OCI-LY7 (cell line): ENCODE measurements around the gene HAPLN2. TPM values are rescaled to one million over a fixed set of nuclear protein-coding genes. Genes with fewer than 3 reads are reported as not detected.

ENCODE experiments used
- BruUV-seq: library from RNA; stranded (reverse); fragments of 400-500 nt; replicated peaks from 2 replicates; lab custom pipeline; 2021; lab: Mats Ljungman, UMichigan
- CTCF ChIA-PET: fragments of 300-600 bp; sonication (Branson Sonifier 250); formaldehyde crosslinking; loops from one replicate; lab custom pipeline; 2022; ENCODE audit warnings: antibody characterized with exemption; ENCODE audit not compliant: unreplicated experiment; lab: Charles Lee
- POLR2A ChIA-PET: fragments of 300-600 bp; sonication (Branson Sonifier 250); formaldehyde crosslinking; loops from one replicate; lab custom pipeline; 2022; ENCODE audit warnings: antibody characterized with exemption; lab: Charles Lee
- DNase-seq: peaks from one replicate; pipeline ENCODE4 v3.0.0-alpha.2; 2015; ENCODE audit warnings: low spot score
- H2AFZ ChIP-seq: fragments of 200-600 bp; sonication (generic), shearing (Covaris generic); 2 replicates; pipeline ENCODE4 v1.6.1; 2014; ENCODE audit warnings: mild to moderate bottlenecking, antibody characterized with exemption, low read length, moderate library complexity
- H3K27ac ChIP-seq: fragments of 200-600 bp; sonication (generic); 2 replicates; pipeline ENCODE4 v1.5.1; 2014; ENCODE audit warnings: mixed run types, low read depth, mild to moderate bottlenecking, moderate library complexity, low read length, inconsistent platforms; ENCODE audit not compliant: poor library complexity, severe bottlenecking
- H3K36me3 ChIP-seq: fragments of 200-600 bp; sonication (generic); 2 replicates; pipeline ENCODE4 v1.6.1; 2014; ENCODE audit warnings: mild to moderate bottlenecking, antibody characterized with exemption, low read length, moderate library complexity, mixed read lengths; ENCODE audit not compliant: insufficient read depth
- H3K4me1 ChIP-seq: fragments of 200-600 bp; sonication (generic); 2 replicates; pipeline ENCODE4 v1.5.1; 2014; ENCODE audit warnings: mild to moderate bottlenecking, low read length; ENCODE audit not compliant: insufficient read depth, poor library complexity, severe bottlenecking
- H3K4me2 ChIP-seq: fragments of 200-600 bp; sonication (generic); 2 replicates; pipeline ENCODE4 v1.6.1; 2014; ENCODE audit warnings: mild to moderate bottlenecking, low read length
- H3K4me3 ChIP-seq: fragments of 200-600 bp; sonication (generic); 2 replicates; pipeline ENCODE4 v1.5.1; 2014; ENCODE audit warnings: mild to moderate bottlenecking, low read depth, low read length; ENCODE audit not compliant: poor library complexity, severe bottlenecking
- H3K79me2 ChIP-seq: fragments of 200-600 bp; sonication (generic); 2 replicates; pipeline ENCODE4 v1.6.1; 2016; ENCODE audit warnings: low read depth, mild to moderate bottlenecking, low read length, moderate library complexity, mixed read lengths; ENCODE audit not compliant: insufficient read depth
- H3K9me2 ChIP-seq: fragments of 200-600 bp; sonication (generic); 2 replicates; pipeline ENCODE4 v1.6.1; 2016; ENCODE audit warnings: mild to moderate bottlenecking, low read length, mixed read lengths; ENCODE audit not compliant: insufficient read depth
- H3K9me3 ChIP-seq: fragments of 200-600 bp; sonication (generic); 2 replicates; pipeline ENCODE4 v1.6.1; 2014; ENCODE audit warnings: mild to moderate bottlenecking, mixed run types, low read length, mixed read lengths
- H4K20me1 ChIP-seq: fragments of 200-600 bp; sonication (generic); 2 replicates; pipeline ENCODE4 v1.6.1; 2014; ENCODE audit warnings: mild to moderate bottlenecking, antibody characterized with exemption, low read length, moderate library complexity, mixed read lengths; ENCODE audit not compliant: insufficient read depth
- EZH2phosphoT487 ChIP-seq: fragments of 200-600 bp; sonication (generic); IDR thresholded peaks from 2 replicates; pipeline ENCODE4 v1.6.1; 2018; ENCODE audit warnings: low read depth, borderline replicate concordance, mild to moderate bottlenecking, mixed run types, antibody characterized with exemption, low read length, moderate library complexity, mixed read lengths
- intact Hi-C: fragments of 100-400 bp; cut with micrococcal nuclease; formaldehyde crosslinking; loops from one replicate; pipeline ENCODE4 v1.10.0; 2022; ENCODE audit not compliant: unreplicated experiment
- total RNA-seq, 2 experiments: library from RNA; depleted of rRNA in 1 of 2; stranded (reverse); fragments of >200 nt in 1 of 2; shearing (Covaris generic) in 1 of 2; gene quantifications; 2 replicates each; pipeline ENCODE4 v1.2.3, GENCODE V29; 2014 to 2022
- TF ChIP-seq, protein P1 (sequence below): fragments of 200-600 bp; sonication (generic); conservative IDR thresholded peaks from 2 replicates; pipeline ENCODE4 v1.5.1; 2014; ENCODE audit warnings: mild to moderate bottlenecking, antibody characterized with exemption, low read length, moderate library complexity, mixed read lengths

HAPLN2 gene
- total RNA-seq, 2 experiments from 2014 or later = 0.41 to 1.1 TPM

DNA sequence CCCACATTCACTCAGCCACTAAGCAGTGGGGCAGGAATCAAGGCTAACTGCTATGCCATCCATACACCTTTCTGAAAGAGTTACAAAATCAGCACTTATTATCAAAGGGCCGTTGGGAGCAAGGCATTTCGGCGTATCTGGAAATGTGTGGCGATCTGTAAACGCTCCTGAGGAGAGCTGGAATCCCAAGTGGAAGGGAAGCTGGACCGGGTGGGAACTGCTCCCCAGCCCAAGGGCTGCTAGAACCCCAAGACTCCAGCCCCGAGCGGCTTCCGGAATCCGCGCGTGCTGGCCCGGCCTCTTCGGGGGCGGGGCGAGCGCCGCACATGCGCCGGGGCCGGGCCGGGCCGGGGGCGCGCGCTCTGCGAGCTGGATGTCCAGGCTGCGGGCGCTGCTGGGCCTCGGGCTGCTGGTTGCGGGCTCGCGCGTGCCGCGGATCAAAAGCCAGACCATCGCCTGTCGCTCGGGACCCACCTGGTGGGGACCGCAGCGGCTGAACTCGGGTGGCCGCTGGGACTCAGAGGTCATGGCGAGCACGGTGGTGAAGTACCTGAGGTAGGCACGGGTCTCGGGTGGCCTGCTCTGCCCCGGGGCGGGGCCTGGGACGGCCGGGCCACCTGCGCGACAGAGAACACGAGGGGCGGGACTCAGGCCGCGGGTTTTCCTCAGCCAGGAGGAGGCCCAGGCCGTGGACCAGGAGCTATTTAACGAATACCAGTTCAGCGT lies 27.6 kb upstream of the HAPLN2 start, which contains the start of gene NAXE:
TSS of gene NAXE (plus strand) at position 345 of the 726 bp plus-strand sequence. CDS start at position 374, 29 bp downstream.
- Histone ChIP-seq H3K4me2 (peak within 1 kb of the TSS; percentile 82), H2AFZ (peak within 1 kb of the TSS; percentile 76; the same call in 1 of the 2 replicates), H3K9me2 (no peaks in the 10 kb centered on the region), H3K4me3 (peak within 1 kb of the TSS; percentile 89), H3K79me2 (no peaks in the 10 kb centered on the region), H3K4me1 (peaks cover 27% of the 10 kb centered on the region), H3K36me3 (peaks cover 42% of the 10 kb centered on the region), H3K27ac (peak within 1 kb of the TSS; percentile 50), H3K9me3 (no peaks in the 10 kb centered on the region), H4K20me1 (no peaks in the 10 kb centered on the region)
- ChIA-PET POLR2A (interaction anchor here (0.7 to 2.5 kb wide), 11 partner anchors 10 to 136 kb away, joined by 3 to 27 read pairs (median 4); partner anchors contain the start of gene GPATCH4), CTCF (interaction anchor here (0.6 to 1.1 kb wide), 7 partner anchors 9 to 90 kb away, joined by 3 to 6 read pairs (median 3); no protein-coding TSS in a partner anchor)
- no peak for TF ChIP-seq EZH2phosphoT487
- TF ChIP-seq, protein P1, sequence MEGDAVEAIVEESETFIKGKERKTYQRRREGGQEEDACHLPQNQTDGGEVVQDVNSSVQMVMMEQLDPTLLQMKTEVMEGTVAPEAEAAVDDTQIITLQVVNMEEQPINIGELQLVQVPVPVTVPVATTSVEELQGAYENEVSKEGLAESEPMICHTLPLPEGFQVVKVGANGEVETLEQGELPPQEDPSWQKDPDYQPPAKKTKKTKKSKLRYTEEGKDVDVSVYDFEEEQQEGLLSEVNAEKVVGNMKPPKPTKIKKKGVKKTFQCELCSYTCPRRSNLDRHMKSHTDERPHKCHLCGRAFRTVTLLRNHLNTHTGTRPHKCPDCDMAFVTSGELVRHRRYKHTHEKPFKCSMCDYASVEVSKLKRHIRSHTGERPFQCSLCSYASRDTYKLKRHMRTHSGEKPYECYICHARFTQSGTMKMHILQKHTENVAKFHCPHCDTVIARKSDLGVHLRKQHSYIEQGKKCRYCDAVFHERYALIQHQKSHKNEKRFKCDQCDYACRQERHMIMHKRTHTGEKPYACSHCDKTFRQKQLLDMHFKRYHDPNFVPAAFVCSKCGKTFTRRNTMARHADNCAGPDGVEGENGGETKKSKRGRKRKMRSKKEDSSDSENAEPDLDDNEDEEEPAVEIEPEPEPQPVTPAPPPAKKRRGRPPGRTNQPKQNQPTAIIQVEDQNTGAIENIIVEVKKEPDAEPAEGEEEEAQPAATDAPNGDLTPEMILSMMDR = 0 out of 2 replicates have a peak, but pooled peaks have one; percentile 26
- BruUV-seq = no TSS peak
- DNase-seq = peak; percentile 78
- intact Hi-C loops = no loop called here

DNA sequence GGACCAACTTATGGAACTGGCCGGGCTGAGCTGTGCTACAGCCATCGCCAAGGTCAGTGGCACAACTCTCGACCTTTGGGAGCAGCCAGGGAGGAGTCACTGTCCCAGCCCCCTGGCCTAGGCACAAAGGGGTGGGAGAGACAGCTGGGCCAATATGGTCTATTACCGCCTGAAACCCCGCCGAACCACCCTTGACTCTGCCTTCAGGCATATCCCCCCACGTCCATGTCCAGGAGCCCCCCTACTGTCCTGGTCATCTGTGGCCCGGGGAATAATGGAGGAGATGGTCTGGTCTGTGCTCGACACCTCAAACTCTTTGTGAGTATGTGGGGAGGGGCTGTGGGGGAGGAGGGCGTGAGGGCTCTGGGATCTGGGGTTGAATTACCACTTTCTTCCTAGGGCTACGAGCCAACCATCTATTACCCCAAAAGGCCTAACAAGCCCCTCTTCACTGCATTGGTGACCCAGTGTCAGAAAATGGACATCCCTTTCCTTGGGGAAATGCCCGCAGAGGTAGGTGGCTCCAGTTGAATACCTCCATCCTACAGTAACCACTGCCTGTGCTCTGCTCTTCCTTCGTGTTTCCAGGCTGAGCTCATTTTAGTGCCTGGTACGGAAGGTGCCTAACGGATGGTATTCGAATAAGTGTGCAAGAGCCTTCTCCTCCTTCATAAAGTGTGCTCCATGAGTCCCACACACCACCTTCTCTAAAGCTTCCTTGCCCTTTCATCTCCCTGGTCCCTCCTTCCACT lies 26.9 kb upstream of the HAPLN2 start:
- H3K79me2 ChIP-seq = no peaks in the 10 kb centered on the region
- H3K4me2 ChIP-seq = peak overlapping the region; percentile 82
- H3K9me2 ChIP-seq = no peaks in the 10 kb centered on the region
- TF ChIP-seq, protein P1 = no peak
- TF ChIP-seq EZH2phosphoT487 = no peak
- H2AFZ ChIP-seq = no peak overlapping the region; the same call in 1 of the 2 replicates
- POLR2A ChIA-PET = interaction anchor here (1.0 to 2.5 kb wide), 4 partner anchors 9 to 137 kb away, joined by 3 to 27 read pairs (median 4); partner anchors contain the start of gene GPATCH4
- H3K4me3 ChIP-seq = peak overlapping the region; percentile 89
- intact Hi-C loops = no loop called here
- peaks cover 49% of the 10 kb centered on the region for H3K36me3 ChIP-seq
- no peaks in the 10 kb centered on the region for H4K20me1 ChIP-seq
- no peak for DNase-seq
- peaks cover 27% of the 10 kb centered on the region for H3K4me1 ChIP-seq
- CTCF ChIA-PET = interaction anchor here (0.6 to 1.1 kb wide), 3 partner anchors 10 to 12 kb away, joined by 3 to 5 read pairs (median 4); no protein-coding TSS in a partner anchor
- H3K9me3 ChIP-seq = no peaks in the 10 kb centered on the region
- peak overlapping the region; percentile 50 for H3K27ac ChIP-seq
- BruUV-seq = TSS peak; percentile 39
